Esophagus squamous epithelium (tissue), 4 donors: Measurements from ENCODE around the gene RNF144A.

Source experiments
- CTCF ChIP-seq, 6 experiments: fragments of 450-650 bp in 4 of 6; fragments of 200-600 bp in 2 of 6; sonication (generic) in 2 of 6; IDR thresholded peaks; one replicate each; pipeline ENCODE4 v1.5.1; 2016 to 2019; ENCODE audit warnings: antibody characterized with exemption in 6 of 6, mild to moderate bottlenecking in 4 of 6, moderate library complexity in 4 of 6
- POLR2A ChIP-seq, 4 donors: fragments of 450-650 bp; IDR thresholded peaks; one replicate each; pipeline ENCODE4 v1.6.1; 2017; ENCODE audit warnings: antibody characterized with exemption in 4 of 4, mild to moderate bottlenecking in 4 of 4, moderate library complexity in 3 of 4

DNA sequence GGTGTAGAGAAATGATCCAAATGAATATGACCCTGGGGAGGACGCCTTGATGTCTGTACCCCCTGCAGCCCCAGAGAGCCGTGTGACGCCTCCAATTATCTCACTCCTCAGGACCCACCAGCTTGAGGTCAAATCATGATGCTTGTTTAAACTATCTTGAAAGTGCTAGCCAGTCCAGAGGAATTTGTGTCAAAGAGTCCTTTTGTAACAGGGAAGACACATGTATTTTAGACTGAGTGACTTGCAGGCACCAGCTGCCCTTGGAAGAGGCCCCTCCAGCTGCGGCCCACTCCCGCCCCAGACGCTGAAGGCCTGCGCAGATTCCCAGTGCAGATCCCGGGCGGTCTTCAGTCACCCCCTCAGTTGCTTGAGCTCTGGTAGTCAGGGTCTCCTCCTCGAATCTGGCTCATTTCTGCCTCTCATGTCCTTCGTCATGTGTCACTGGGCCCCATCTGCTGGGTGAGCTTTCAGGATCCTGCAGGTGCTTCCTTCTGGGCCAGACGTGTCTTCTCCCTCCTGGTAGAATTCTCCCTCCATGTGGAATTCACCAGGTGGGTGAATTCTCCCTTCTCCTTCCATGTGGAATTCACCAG, 77.4 kb downstream of the RNF144A start:
- TF ChIP-seq POLR2A (IDR thresholded peaks at IDR 0.05), result no peak
- no peak for TF ChIP-seq CTCF (IDR thresholded peaks at IDR 0.05)
